MCF 10A (cell line): Measurements from ENCODE around the gene DCAF6. TPM values are rescaled to one million over a fixed set of nuclear protein-coding genes. Genes with fewer than 3 reads are reported as not detected.

ENCODE experiments used
- BruUV-seq: library from RNA; stranded (reverse); fragments of 400-500 nt; replicated peaks from 2 replicates; lab custom pipeline; 2021; lab: Mats Ljungman, UMichigan
- CTCF ChIA-PET: fragments of 300-600 bp; sonication (Branson Sonifier 250); formaldehyde crosslinking; extraction: SDS; loops from one replicate; lab custom pipeline; 2021; ENCODE audit warnings: antibody characterized with exemption, inconsistent platforms; lab: Yijun Ruan, JAX
- POLR2A ChIA-PET: fragments of 300-600, 350-650 bp; sonication (Branson Sonifier 250); formaldehyde crosslinking; extraction: SDS; loops from one replicate; lab custom pipeline; 2020; ENCODE audit warnings: antibody characterized with exemption, inconsistent platforms; lab: Yijun Ruan, JAX
- DNase-seq: peaks from one replicate; pipeline ENCODE4 v3.0.0-alpha.2; 2018; ENCODE audit not compliant: unreplicated experiment
- H3K27ac Mint-ChIP-seq: one replicate; pipeline ENCODE4 v1.8.0; 2022; ENCODE audit warnings: mild to moderate bottlenecking, low read depth, mixed read lengths; ENCODE audit not compliant: unreplicated experiment
- H3K27me3 Mint-ChIP-seq: one replicate; pipeline ENCODE4 v1.8.0; 2022; ENCODE audit warnings: mixed read lengths; ENCODE audit not compliant: insufficient read depth, unreplicated experiment
- H3K36me3 Mint-ChIP-seq: one replicate; pipeline ENCODE4 v1.8.0; 2022; ENCODE audit warnings: mild to moderate bottlenecking, moderate library complexity, mixed read lengths; ENCODE audit not compliant: insufficient read depth, unreplicated experiment
- H3K4me1 Mint-ChIP-seq: one replicate; pipeline ENCODE4 v1.8.0; 2022; ENCODE audit warnings: mixed read lengths; ENCODE audit not compliant: insufficient read depth, unreplicated experiment
- H3K4me3 Mint-ChIP-seq: one replicate; pipeline ENCODE4 v1.8.0; 2022; ENCODE audit warnings: mild to moderate bottlenecking, moderate library complexity, mixed read lengths; ENCODE audit not compliant: unreplicated experiment
- H3K9me3 Mint-ChIP-seq: one replicate; pipeline ENCODE4 v1.8.0; 2022; ENCODE audit warnings: mixed read lengths; ENCODE audit not compliant: unreplicated experiment
- CTCF ChIP-seq: fragments of 200-600 bp; IDR thresholded peaks from one replicate; pipeline ENCODE4 v1.8.0; 2022; ENCODE audit warnings: antibody characterized with exemption, mild to moderate bottlenecking; ENCODE audit not compliant: unreplicated experiment
- intact Hi-C: fragments of 100-400 bp; cut with micrococcal nuclease; formaldehyde crosslinking; loops from 2 replicates; pipeline ENCODE4 v1.14.1; 2022
- total RNA-seq: library from RNA; stranded (reverse); gene quantifications from 2 replicates; pipeline ENCODE4 v1.2.3, GENCODE V29; 2022

Gene DCAF6
- total RNA-seq, 1 experiment from 2014 or later, result 57.2 TPM

GRCh38 chr1:168101336-168101735 is 164.9 kb downstream of the DCAF6 start:
- H3K27me3 Mint-ChIP-seq, result no peaks in the 10 kb centered on the region

GRCh38 chr1:168102487-168102886 is 166.0 kb downstream of the DCAF6 start:
- no TSS peak for BruUV-seq
- CTCF ChIA-PET, result interaction anchor here (0.7 to 4.8 kb wide), 10 partner anchors 9 to 219 kb away, joined by 3 to 37 read pairs (median 7); no protein-coding TSS in a partner anchor
- no peak for DNase-seq
- POLR2A ChIA-PET, result interaction anchor here (0.6 to 1.0 kb wide), 3 partner anchors 10 to 636 kb away, joined by 3 to 6 read pairs (median 5); no protein-coding TSS in a partner anchor
- H3K27ac Mint-ChIP-seq, result no peak overlapping the region
- TF ChIP-seq CTCF, result no peak
- no peaks in the 10 kb centered on the region for H3K9me3 Mint-ChIP-seq
- intact Hi-C loops, result no loop called here
- peaks cover 6% of the 10 kb centered on the region for H3K36me3 Mint-ChIP-seq
- no peak overlapping the region for H3K4me3 Mint-ChIP-seq
- H3K27me3 Mint-ChIP-seq, result no peaks in the 10 kb centered on the region
- H3K4me1 Mint-ChIP-seq, result peaks cover 8% of the 10 kb centered on the region

More at GRCh38 chr1:168101336-168101735, 164.9 kb downstream of the DCAF6 start:
- CTCF ChIA-PET, result interaction anchor here (0.7 to 4.8 kb wide), 12 partner anchors 8 to 220 kb away, joined by 4 to 37 read pairs (median 8); no protein-coding TSS in a partner anchor
- no peak overlapping the region for H3K27ac Mint-ChIP-seq
- no peak overlapping the region for H3K4me3 Mint-ChIP-seq
- BruUV-seq, result no TSS peak
- H3K36me3 Mint-ChIP-seq, result peaks cover 6% of the 10 kb centered on the region
- no peak for DNase-seq
- POLR2A ChIA-PET, result interaction anchor here (0.9 kb wide), 1 partner anchor 19 kb away, joined by 4 read pairs; no protein-coding TSS in a partner anchor
- TF ChIP-seq CTCF, result no peak
- H3K4me1 Mint-ChIP-seq, result peaks cover 9% of the 10 kb centered on the region
- intact Hi-C loops, result no loop called here
- no peaks in the 10 kb centered on the region for H3K9me3 Mint-ChIP-seq

- no peaks in the 10 kb centered on the region for H3K9me3 Mint-ChIP-seq
- intact Hi-C loops, result no loop called here
- H3K4me3 Mint-ChIP-seq, result no peak overlapping the region
- no peaks in the 10 kb centered on the region for H3K27me3 Mint-ChIP-seq
- no peaks in the 10 kb centered on the region for H3K4me1 Mint-ChIP-seq
- no peak overlapping the region for H3K27ac Mint-ChIP-seq
- DNase-seq, result no peak
- H3K36me3 Mint-ChIP-seq, result peaks cover 6% of the 10 kb centered on the region
- POLR2A ChIA-PET, result interaction anchor here (0.7 kb wide), 1 partner anchor 17 kb away, joined by 3 read pairs; no protein-coding TSS in a partner anchor
- BruUV-seq, result no TSS peak
- CTCF ChIA-PET, result interaction anchor here (0.8 to 4.8 kb wide), 4 partner anchors 8 to 217 kb away, joined by 3 to 37 read pairs (median 6); no protein-coding TSS in a partner anchor
- TF ChIP-seq CTCF, result no peak
Observed at GRCh38 chr1:168104535-168104934, 168.1 kb downstream of the DCAF6 start.

- TF ChIP-seq CTCF, result no peak
- no peak for DNase-seq
- H3K27me3 Mint-ChIP-seq, result no peaks in the 10 kb centered on the region
- POLR2A ChIA-PET, result no interaction called here
- peaks cover 3% of the 10 kb centered on the region for H3K4me1 Mint-ChIP-seq
- H3K9me3 Mint-ChIP-seq, result no peaks in the 10 kb centered on the region
- H3K36me3 Mint-ChIP-seq, result peaks cover 6% of the 10 kb centered on the region
- no TSS peak for BruUV-seq
- no peak overlapping the region for H3K27ac Mint-ChIP-seq
- no peak overlapping the region for H3K4me3 Mint-ChIP-seq
- CTCF ChIA-PET, result interaction anchor here (0.6 to 2.0 kb wide), 3 partner anchors 8 to 24 kb away, joined by 4 to 12 read pairs (median 7); no protein-coding TSS in a partner anchor
- intact Hi-C loops, result no loop called here
Observed at GRCh38 chr1:168105846-168106245, 169.4 kb downstream of the DCAF6 start.
